ENCODE data around the gene SLC16A12.

Gene SLC16A12

DNA sequence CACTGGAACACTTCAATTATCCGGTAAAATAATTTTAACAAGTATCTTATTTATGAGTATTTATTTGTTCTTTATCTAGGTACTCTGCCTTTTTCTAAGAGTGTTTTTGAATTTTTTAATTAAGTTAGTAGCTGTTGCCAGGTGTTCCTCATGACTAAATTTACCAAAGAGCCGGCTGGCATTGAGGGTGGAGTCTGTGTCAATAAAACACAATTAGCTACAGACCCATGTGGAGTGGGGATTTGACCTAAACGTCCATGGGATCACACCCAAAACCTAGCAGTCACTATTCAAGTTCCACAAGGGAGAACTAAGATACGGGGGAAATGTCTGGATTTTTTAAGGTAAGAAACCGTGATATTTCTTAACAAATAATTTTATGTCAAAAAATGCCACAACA, 9.8 kb downstream of the SLC16A12 start:
- DNase-seq (ENCODE audit: low spot score): no peak
- POLR2A ChIA-PET (ENCODE audit: low non-redundant PET): no interaction called here
- no peak for TF ChIP-seq CTCF (conservative IDR thresholded peaks at IDR 0.05; ENCODE audit: low read depth)

DNA sequence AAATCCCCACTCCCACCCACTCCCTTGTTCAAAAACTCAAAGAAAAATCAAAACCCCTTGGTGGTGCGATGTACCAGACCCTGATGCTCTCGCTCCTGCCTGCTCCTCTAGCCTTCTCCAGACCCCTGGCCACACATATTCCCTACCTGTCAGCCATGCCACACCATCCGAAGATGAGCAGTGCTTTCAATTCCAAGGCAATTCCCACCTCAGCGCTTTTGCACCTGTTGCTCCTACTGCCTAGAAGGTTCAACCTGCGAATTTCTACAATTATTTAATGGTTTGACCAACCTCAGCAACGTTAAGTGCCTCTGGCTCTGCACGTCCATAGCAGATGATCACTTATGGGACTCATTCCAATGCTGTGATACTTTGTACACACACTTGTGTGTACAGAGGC, 11.1 kb downstream of the SLC16A12 start:
- CTCF ChIA-PET: interaction anchor here (0.6 kb wide), 1 partner anchor 1674 kb away, joined by 4 read pairs; no protein-coding TSS in a partner anchor
- POLR2A ChIA-PET (ENCODE audit: low non-redundant PET): no interaction called here

More for the DNA sequence above, 9.8 kb downstream of the SLC16A12 start:
- H3K27ac ChIP-seq: no peak overlapping the region
- CTCF ChIA-PET: no interaction called here

GRCh38 chr10:89523274-89523673, 12.1 kb downstream of the SLC16A12 start:
- no peak for TF ChIP-seq CTCF (conservative IDR thresholded peaks at IDR 0.05; ENCODE audit: low read depth)
- CTCF ChIA-PET: no interaction called here
- no peak overlapping the region for H3K27ac ChIP-seq
- DNase-seq (ENCODE audit: low spot score): no peak
- POLR2A ChIA-PET (ENCODE audit: low non-redundant PET): no interaction called here

More for the DNA sequence above, 11.1 kb downstream of the SLC16A12 start:
- no peak overlapping the region for H3K27ac ChIP-seq
- DNase-seq (ENCODE audit: low spot score): no peak
- TF ChIP-seq CTCF (conservative IDR thresholded peaks at IDR 0.05; ENCODE audit: low read depth): no peak

DNA sequence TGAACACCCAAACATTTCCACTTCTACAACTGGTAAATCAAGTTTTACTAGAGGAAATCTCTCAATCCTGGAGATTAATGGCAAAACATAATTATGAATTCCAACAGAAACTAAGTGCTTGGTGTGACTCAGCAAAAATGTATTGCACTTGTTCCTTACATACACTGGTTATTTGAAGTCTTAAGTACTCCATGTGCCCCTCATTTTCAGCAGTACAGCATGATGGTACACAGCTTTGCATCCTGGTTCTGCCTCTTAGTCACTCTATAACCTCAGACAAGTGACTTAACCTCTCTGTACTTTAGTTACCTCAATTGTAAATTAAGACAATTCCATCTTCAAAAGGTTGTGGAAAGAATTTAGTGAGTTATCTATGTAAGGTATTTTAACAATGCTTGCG, 12.9 kb downstream of the SLC16A12 start:
- POLR2A ChIA-PET (ENCODE audit: low non-redundant PET): no interaction called here
- no peak overlapping the region for H3K27ac ChIP-seq
- DNase-seq (ENCODE audit: low spot score): no peak
- CTCF ChIA-PET: no interaction called here
- TF ChIP-seq CTCF (conservative IDR thresholded peaks at IDR 0.05; ENCODE audit: low read depth): no peak

DNA sequence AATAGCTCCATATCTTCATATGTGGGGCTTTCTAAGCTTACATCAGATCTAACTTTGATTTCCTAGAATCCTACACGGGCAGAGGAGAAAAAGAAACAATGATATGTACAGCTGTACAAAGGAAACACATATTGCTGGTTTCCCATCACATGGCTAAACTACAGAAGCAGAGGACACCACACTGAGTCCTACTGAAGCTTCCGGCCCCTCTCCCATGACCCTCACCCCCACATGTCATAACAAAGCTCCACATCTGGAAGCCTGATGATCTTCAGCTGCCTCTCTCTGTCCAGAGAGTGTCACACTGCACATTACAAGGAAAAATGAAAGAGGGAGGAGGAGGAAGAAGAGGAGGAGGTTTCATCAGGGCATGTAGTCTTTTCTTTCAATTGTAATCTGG, 14.0 kb downstream of the SLC16A12 start:
- CTCF ChIA-PET: interaction anchor here (0.6 kb wide), 1 partner anchor 37 kb away, joined by 4 read pairs; no protein-coding TSS in a partner anchor
- no peak for TF ChIP-seq CTCF (conservative IDR thresholded peaks at IDR 0.05; ENCODE audit: low read depth)
- POLR2A ChIA-PET (ENCODE audit: low non-redundant PET): no interaction called here
- no peak for DNase-seq (ENCODE audit: low spot score)
- H3K27ac ChIP-seq: no peak overlapping the region

DNA sequence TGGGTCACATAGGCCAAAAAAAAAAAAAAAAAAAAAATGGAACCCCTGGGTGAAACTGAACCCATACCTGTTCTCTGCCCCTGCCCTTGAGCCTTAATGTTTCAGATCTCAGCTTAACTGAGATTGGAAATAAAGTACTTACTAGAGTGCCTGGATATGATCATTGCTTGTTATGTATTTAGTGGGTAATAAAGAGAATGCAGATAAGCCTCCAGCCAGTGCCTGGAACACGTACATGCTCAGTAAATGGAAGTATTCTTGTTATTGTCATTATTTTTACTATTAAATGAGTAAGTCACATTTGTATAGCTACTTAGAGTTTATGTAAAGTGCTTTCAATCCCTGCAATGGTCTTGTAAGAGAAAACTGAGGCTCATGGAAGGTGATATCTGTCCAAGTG, 14.7 kb downstream of the SLC16A12 start:
- H3K27ac ChIP-seq: no peak overlapping the region
- CTCF ChIA-PET: interaction anchor here (0.6 kb wide), 1 partner anchor 38 kb away, joined by 4 read pairs; no protein-coding TSS in a partner anchor
- DNase-seq (ENCODE audit: low spot score): no peak
- TF ChIP-seq CTCF (conservative IDR thresholded peaks at IDR 0.05; ENCODE audit: low read depth): no peak
- POLR2A ChIA-PET (ENCODE audit: low non-redundant PET): no interaction called here

Measured in RWPE1 (cell line).